ENCODE results near the gene SCFD1. TPM values are rescaled to one million over a fixed set of nuclear protein-coding genes. Genes with fewer than 3 reads are reported as not detected.

The SCFD1 gene
- total and polyA plus RNA-seq, 3 experiments from 2014 or later = 62.7 to 66.9 (median 63.8) TPM

- Mint-ChIP-seq H3K4me3 (no peak overlapping the region), H3K36me3 (peaks cover 4 to 47% (median 12%) of the 10 kb centered on the region in 3 donors), H3K4me1 (no peaks in the 10 kb centered on the region), H3K27me3 (no peaks in the 10 kb centered on the region), H3K27ac (no peak overlapping the region), H3K9me3 (no peaks in the 10 kb centered on the region)
- Histone ChIP-seq H3K27ac (ENCODE audit: low read depth, low read length) (no peak overlapping the region), H3K4me1 (ENCODE audit: insufficient read depth, low read length) (no peaks in the 10 kb centered on the region), H3K4me3 (ENCODE audit: low read length) (no peak overlapping the region), H3K27me3 (ENCODE audit: insufficient read depth, low read length, poor library complexity, severe bottlenecking) (no peaks in the 10 kb centered on the region), H3K9me3 (ENCODE audit: low read length) (no peaks in the 10 kb centered on the region), H3K36me3 (ENCODE audit: insufficient read depth, low read length) (peaks cover 31% of the 10 kb centered on the region)
- ChIA-PET POLR2A (no interaction called here), CTCF (interaction anchor here (0.6 to 1.2 kb wide), 8 partner anchors 27 to 243 kb away, joined by 3 to 5 read pairs (median 4); no protein-coding TSS in a partner anchor)
- DNase-seq = peak; percentile 1 to 55 (median 32)
Measured at GRCh38 chr14:30656190-30656632, 34.1 kb downstream of the SCFD1 start.

DNA sequence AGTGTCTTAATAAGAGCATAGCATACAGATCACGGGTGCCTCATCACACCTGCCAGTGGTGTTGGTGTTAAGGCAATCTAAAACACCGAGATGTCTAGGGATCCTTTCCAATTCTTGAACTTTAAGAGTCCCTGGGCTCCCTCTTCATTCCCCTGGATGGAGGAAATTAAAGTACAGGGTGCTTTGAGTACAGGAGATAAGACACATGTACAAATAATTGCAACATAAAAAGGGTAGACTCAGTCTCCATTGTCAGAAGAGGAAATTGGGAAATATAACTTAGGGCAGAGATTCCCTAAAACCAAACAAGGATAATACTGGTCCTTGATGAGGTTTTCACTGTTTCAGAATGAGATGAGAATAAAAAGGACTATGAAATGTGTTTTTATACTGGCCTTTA lies 34.9 kb downstream of the SCFD1 start:
- H3K9me3 ChIP-seq (ENCODE audit: low read length) = no peaks in the 10 kb centered on the region
- H3K36me3 Mint-ChIP-seq = peaks cover 4 to 44% (median 10%) of the 10 kb centered on the region in 3 donors
- ChIA-PET POLR2A (no interaction called here), CTCF (interaction anchor here (0.6 to 1.2 kb wide), 6 partner anchors 26 to 242 kb away, joined by 3 to 5 read pairs (median 4); no protein-coding TSS in a partner anchor)
- no peaks in the 10 kb centered on the region for H3K9me3 Mint-ChIP-seq
- H3K27me3 ChIP-seq (ENCODE audit: insufficient read depth, low read length, poor library complexity, severe bottlenecking) = no peaks in the 10 kb centered on the region
- H3K36me3 ChIP-seq (ENCODE audit: insufficient read depth, low read length) = peaks cover 27% of the 10 kb centered on the region
- H3K27ac ChIP-seq (ENCODE audit: low read depth, low read length) = no peak overlapping the region
- H3K4me3 Mint-ChIP-seq = no peak overlapping the region
- H3K4me1 Mint-ChIP-seq = peaks cover 0 to 2% (median 0%) of the 10 kb centered on the region in 3 donors
- no peak for DNase-seq
- H3K27me3 Mint-ChIP-seq = no peaks in the 10 kb centered on the region
- no peak overlapping the region for H3K27ac Mint-ChIP-seq
- no peaks in the 10 kb centered on the region for H3K4me1 ChIP-seq (ENCODE audit: insufficient read depth, low read length)
- H3K4me3 ChIP-seq (ENCODE audit: low read length) = no peak overlapping the region

DNA sequence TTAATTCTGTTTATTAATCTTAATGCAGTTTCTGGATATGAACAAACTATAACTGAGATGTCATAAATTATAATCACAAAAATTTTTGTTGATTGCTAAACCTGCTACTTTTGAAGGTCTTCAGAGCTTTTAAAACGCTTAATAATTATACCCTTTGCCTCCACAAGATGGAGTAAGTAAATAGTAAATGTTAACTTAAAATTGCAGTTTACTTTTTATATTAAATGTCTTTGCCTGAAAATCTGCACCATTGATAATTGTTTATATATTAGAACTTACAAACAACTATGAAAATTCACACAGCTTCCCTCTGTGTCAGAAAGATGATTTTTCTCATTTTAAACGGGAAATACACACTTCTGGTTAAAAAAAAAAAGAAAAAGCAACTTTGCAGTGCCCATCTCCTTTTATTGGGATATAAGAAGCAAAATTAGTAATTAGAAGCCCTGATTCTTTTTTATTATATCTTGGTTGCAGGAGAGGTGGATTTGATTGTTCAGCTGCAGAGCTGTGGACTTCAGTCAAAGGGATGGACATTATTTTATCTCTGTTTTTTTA lies 35.6 kb downstream of the SCFD1 start:
- Mint-ChIP-seq H3K4me3 (no peak overlapping the region), H3K36me3 (peaks cover 4 to 46% (median 15%) of the 10 kb centered on the region in 3 donors), H3K27me3 (no peaks in the 10 kb centered on the region), H3K27ac (no peak overlapping the region), H3K9me3 (no peaks in the 10 kb centered on the region), H3K4me1 (peaks cover 0 to 8% (median 4%) of the 10 kb centered on the region in 3 donors)
- H3K27ac ChIP-seq (ENCODE audit: low read depth, low read length) = no peak overlapping the region
- H3K4me1 ChIP-seq (ENCODE audit: insufficient read depth, low read length) = no peaks in the 10 kb centered on the region
- H3K27me3 ChIP-seq (ENCODE audit: insufficient read depth, low read length, poor library complexity, severe bottlenecking) = no peaks in the 10 kb centered on the region
- no peak overlapping the region for H3K4me3 ChIP-seq (ENCODE audit: low read length)
- DNase-seq = peak in 1 of 5 donors; percentile 7
- ChIA-PET CTCF (interaction anchor here (0.7 kb wide), 1 partner anchor 41 kb away, joined by 4 read pairs; no protein-coding TSS in a partner anchor), POLR2A (no interaction called here)
- H3K36me3 ChIP-seq (ENCODE audit: insufficient read depth, low read length) = peaks cover 25% of the 10 kb centered on the region
- no peaks in the 10 kb centered on the region for H3K9me3 ChIP-seq (ENCODE audit: low read length)

GRCh38 chr14:30658645-30659044 lies 36.5 kb downstream of the SCFD1 start:
- Mint-ChIP-seq H3K27me3 (no peaks in the 10 kb centered on the region), H3K27ac (peak overlapping the region in 1 of 8 donors; percentile 21), H3K4me1 (peaks cover 0 to 8% (median 4%) of the 10 kb centered on the region in 3 donors), H3K4me3 (no peak overlapping the region), H3K9me3 (no peaks in the 10 kb centered on the region), H3K36me3 (peaks cover 0 to 42% (median 20%) of the 10 kb centered on the region in 3 donors)
- Histone ChIP-seq H3K27ac (ENCODE audit: low read depth, low read length) (no peak overlapping the region), H3K4me1 (ENCODE audit: insufficient read depth, low read length) (no peaks in the 10 kb centered on the region), H3K9me3 (ENCODE audit: low read length) (no peaks in the 10 kb centered on the region), H3K27me3 (ENCODE audit: insufficient read depth, low read length, poor library complexity, severe bottlenecking) (no peaks in the 10 kb centered on the region), H3K4me3 (ENCODE audit: low read length) (no peak overlapping the region), H3K36me3 (ENCODE audit: insufficient read depth, low read length) (peaks cover 17% of the 10 kb centered on the region)
- ChIA-PET CTCF (no interaction called here), POLR2A (no interaction called here)
- no peak for DNase-seq

DNA sequence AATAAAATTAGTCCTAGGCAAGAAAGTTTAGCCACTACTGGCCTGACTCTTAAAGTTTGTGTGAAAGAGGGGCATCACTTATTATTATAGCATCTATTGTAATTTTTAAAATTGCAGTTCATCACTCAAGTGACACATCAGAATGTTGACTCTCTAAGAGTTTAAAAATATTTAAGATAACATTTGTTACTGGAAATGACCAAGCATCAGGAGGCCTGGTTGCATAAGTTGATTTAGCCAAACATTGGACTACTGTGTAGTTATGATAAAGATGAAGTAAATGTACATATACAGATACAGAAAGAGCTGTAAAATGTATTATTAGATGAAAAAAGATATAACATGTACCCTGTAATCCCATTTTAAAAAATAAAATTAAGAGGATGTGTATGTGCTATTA lies 47.5 kb downstream of the SCFD1 start:
- CTCF ChIA-PET = no interaction called here
- H3K9me3 ChIP-seq (ENCODE audit: low read length) = no peaks in the 10 kb centered on the region
- no peaks in the 10 kb centered on the region for H3K9me3 Mint-ChIP-seq
- H3K36me3 ChIP-seq (ENCODE audit: insufficient read depth, low read length) = no peaks in the 10 kb centered on the region
- no peaks in the 10 kb centered on the region for H3K27me3 ChIP-seq (ENCODE audit: insufficient read depth, low read length, poor library complexity, severe bottlenecking)
- H3K27me3 Mint-ChIP-seq = no peaks in the 10 kb centered on the region
- H3K36me3 Mint-ChIP-seq = peaks cover 2 to 37% (median 11%) of the 10 kb centered on the region in 3 donors
- peaks cover 9 to 20% (median 19%) of the 10 kb centered on the region in 3 donors for H3K4me1 Mint-ChIP-seq
- POLR2A ChIA-PET = no interaction called here
- DNase-seq = no peak
- H3K27ac ChIP-seq (ENCODE audit: low read depth, low read length) = no peak overlapping the region
- H3K4me1 ChIP-seq (ENCODE audit: insufficient read depth, low read length) = no peaks in the 10 kb centered on the region
- no peak overlapping the region for H3K4me3 Mint-ChIP-seq
- H3K27ac Mint-ChIP-seq = peak overlapping the region in 4 of 8 donors; percentile 3 to 86 (median 70)
- no peak overlapping the region for H3K4me3 ChIP-seq (ENCODE audit: low read length)

DNA sequence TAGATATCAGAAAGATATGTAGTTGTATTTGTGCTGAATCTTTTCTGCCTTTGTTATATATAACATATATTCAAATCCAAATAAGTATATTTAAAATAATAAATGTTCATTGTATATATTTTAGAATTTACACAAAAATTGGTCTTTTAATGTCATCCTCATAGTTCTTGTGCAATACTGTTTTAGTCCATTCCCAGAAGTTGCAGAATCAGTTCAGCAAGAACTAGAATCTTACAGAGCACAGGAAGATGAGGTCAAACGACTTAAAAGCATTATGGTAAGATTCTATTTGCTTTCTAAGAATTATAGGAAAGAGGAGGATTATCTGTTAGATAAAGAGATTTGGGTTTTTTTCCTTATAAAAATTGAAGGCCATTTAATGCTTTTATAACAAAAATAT lies 51.0 kb downstream of the SCFD1 start:
- POLR2A ChIA-PET = no interaction called here
- Histone ChIP-seq H3K27me3 (ENCODE audit: insufficient read depth, low read length, poor library complexity, severe bottlenecking) (no peaks in the 10 kb centered on the region), H3K27ac (ENCODE audit: low read depth, low read length) (no peak overlapping the region), H3K36me3 (ENCODE audit: insufficient read depth, low read length) (no peaks in the 10 kb centered on the region), H3K4me3 (ENCODE audit: low read length) (no peak overlapping the region), H3K9me3 (ENCODE audit: low read length) (no peaks in the 10 kb centered on the region), H3K4me1 (ENCODE audit: insufficient read depth, low read length) (no peaks in the 10 kb centered on the region)
- Mint-ChIP-seq H3K4me3 (no peak overlapping the region), H3K36me3 (peaks cover 0 to 57% (median 16%) of the 10 kb centered on the region in 3 donors), H3K9me3 (no peaks in the 10 kb centered on the region), H3K27me3 (no peaks in the 10 kb centered on the region), H3K4me1 (peaks cover 9 to 18% (median 11%) of the 10 kb centered on the region in 3 donors), H3K27ac (peak overlapping the region in 1 of 8 donors; percentile 32)
- CTCF ChIA-PET = no interaction called here
- DNase-seq = no peak

DNA sequence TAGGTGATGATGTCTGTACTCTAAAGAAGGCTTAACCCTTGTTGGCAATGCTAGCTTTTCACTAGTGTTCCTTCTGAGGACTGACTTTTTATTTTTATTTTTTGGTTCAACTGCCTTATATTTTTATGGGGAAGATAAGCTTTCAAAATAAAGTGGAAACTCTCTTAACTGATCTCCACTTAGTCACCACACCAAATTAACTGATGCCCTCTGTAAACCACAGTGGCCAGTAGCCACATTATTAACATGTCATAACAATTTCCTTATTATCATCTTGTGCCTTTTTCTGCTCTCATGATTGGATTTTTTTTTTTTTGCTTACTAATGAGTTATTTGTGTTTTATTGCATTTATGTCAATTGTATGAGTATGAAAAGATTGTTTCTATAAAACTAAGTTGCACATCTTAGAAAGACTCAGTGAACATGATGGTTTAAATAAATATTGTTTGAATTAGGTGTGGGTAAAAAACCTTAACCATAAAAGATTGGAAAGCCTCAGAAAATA lies 56.9 kb downstream of the SCFD1 start:
- POLR2A ChIA-PET = no interaction called here
- peak overlapping the region in 2 of 8 donors; percentile 5 to 19 for H3K27ac Mint-ChIP-seq
- peaks cover 5 to 68% (median 23%) of the 10 kb centered on the region in 3 donors for H3K36me3 Mint-ChIP-seq
- DNase-seq = no peak
- H3K4me1 Mint-ChIP-seq = peaks cover 0 to 12% (median 5%) of the 10 kb centered on the region in 3 donors
- CTCF ChIA-PET = no interaction called here
- Histone ChIP-seq H3K4me3 (ENCODE audit: low read length) (no peak overlapping the region), H3K27me3 (ENCODE audit: insufficient read depth, low read length, poor library complexity, severe bottlenecking) (no peaks in the 10 kb centered on the region), H3K36me3 (ENCODE audit: insufficient read depth, low read length) (peaks cover 4% of the 10 kb centered on the region), H3K9me3 (ENCODE audit: low read length) (no peaks in the 10 kb centered on the region), H3K27ac (ENCODE audit: low read depth, low read length) (no peak overlapping the region), H3K4me1 (ENCODE audit: insufficient read depth, low read length) (no peaks in the 10 kb centered on the region)
- H3K4me3 Mint-ChIP-seq = no peak overlapping the region
- no peaks in the 10 kb centered on the region for H3K9me3 Mint-ChIP-seq
- no peaks in the 10 kb centered on the region for H3K27me3 Mint-ChIP-seq

DNA sequence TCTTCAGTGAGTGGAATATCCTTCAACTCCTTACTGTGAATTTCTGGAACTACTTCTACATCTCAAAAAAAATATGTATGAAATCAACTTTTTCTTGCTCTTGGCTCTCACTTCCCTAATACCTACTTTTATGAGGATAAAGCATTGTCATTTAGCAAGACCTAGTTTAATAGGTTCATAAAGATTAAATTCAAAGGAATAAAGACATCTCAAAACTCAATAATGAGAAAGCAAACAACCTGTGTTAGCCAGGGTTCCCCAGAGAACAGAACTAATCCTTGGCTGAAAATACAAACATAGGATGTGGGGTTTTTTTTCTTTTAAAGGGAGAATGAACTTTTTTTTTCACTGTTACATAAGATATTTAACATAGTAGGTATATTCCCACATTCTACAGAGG lies 57.9 kb downstream of the SCFD1 start:
- H3K9me3 Mint-ChIP-seq = peaks cover 0 to 3% (median 0%) of the 10 kb centered on the region in 5 donors
- H3K36me3 Mint-ChIP-seq = peaks cover 9 to 67% (median 23%) of the 10 kb centered on the region in 3 donors
- ChIA-PET CTCF (no interaction called here), POLR2A (no interaction called here)
- H3K27ac ChIP-seq (ENCODE audit: low read depth, low read length) = no peak overlapping the region
- DNase-seq = no peak
- H3K9me3 ChIP-seq (ENCODE audit: low read length) = no peaks in the 10 kb centered on the region
- H3K4me1 ChIP-seq (ENCODE audit: insufficient read depth, low read length) = no peaks in the 10 kb centered on the region
- peaks cover 0 to 12% (median 5%) of the 10 kb centered on the region in 3 donors for H3K4me1 Mint-ChIP-seq
- H3K27me3 Mint-ChIP-seq = no peaks in the 10 kb centered on the region
- no peak overlapping the region for H3K4me3 Mint-ChIP-seq
- peak overlapping the region in 2 of 8 donors; percentile 10 to 42 for H3K27ac Mint-ChIP-seq
- H3K36me3 ChIP-seq (ENCODE audit: insufficient read depth, low read length) = peaks cover 4% of the 10 kb centered on the region
- H3K27me3 ChIP-seq (ENCODE audit: insufficient read depth, low read length, poor library complexity, severe bottlenecking) = no peaks in the 10 kb centered on the region
- H3K4me3 ChIP-seq (ENCODE audit: low read length) = no peak overlapping the region
